ENCODE data around the gene IFNL4. TPM values are rescaled to one million over a fixed set of nuclear protein-coding genes. Genes with fewer than 3 reads are reported as not detected.
A peak's percentile ranks its signal among the peaks of the same experiment; 100 is the strongest.

IFNL4 gene
- total RNA-seq, 4 donors from 2014 or later, result not detected

GRCh38 chr19:39199025-39199424 is 49.6 kb downstream of the IFNL4 start:
- Histone ChIP-seq H3K4me1 (peaks cover 5 to 46% (median 13%) of the 10 kb centered on the region in 3 donors), H3K27ac (peak overlapping the region in 1 of 4 donors; percentile 78), H3K4me3 (peak overlapping the region; percentile 2 to 53 (median 42)), H3K9me3 (no peaks in the 10 kb centered on the region), H3K27me3 (peaks cover 10 to 98% (median 14%) of the 10 kb centered on the region in 4 donors), H3K36me3 (peaks cover 0 to 8% (median 0%) of the 10 kb centered on the region in 3 donors)
- 49 to 60% methylated on average over 5 to 8 of the region's 11 CpGs for WGBS, 2 donors
- no peak for DNase-seq
- intact Hi-C loops (cut with DNase I), result no loop called here
- TF ChIP-seq POLR2A (IDR thresholded peaks at IDR 0.05), result no peak
- TF ChIP-seq, protein P1, sequence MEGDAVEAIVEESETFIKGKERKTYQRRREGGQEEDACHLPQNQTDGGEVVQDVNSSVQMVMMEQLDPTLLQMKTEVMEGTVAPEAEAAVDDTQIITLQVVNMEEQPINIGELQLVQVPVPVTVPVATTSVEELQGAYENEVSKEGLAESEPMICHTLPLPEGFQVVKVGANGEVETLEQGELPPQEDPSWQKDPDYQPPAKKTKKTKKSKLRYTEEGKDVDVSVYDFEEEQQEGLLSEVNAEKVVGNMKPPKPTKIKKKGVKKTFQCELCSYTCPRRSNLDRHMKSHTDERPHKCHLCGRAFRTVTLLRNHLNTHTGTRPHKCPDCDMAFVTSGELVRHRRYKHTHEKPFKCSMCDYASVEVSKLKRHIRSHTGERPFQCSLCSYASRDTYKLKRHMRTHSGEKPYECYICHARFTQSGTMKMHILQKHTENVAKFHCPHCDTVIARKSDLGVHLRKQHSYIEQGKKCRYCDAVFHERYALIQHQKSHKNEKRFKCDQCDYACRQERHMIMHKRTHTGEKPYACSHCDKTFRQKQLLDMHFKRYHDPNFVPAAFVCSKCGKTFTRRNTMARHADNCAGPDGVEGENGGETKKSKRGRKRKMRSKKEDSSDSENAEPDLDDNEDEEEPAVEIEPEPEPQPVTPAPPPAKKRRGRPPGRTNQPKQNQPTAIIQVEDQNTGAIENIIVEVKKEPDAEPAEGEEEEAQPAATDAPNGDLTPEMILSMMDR (IDR thresholded peaks at IDR 0.05), result no peak

- no peak for DNase-seq
- WGBS, 2 donors, result 33 to 40% methylated on average over 4 to 5 of the region's 5 CpGs
- H3K4me3 ChIP-seq, result peak overlapping the region; percentile 40 to 55 (median 48)
- intact Hi-C loops (cut with DNase I), result no loop called here
- peaks cover 0 to 8% (median 0%) of the 10 kb centered on the region in 3 donors for H3K36me3 ChIP-seq
- H3K27ac ChIP-seq, result peak overlapping the region in 3 of 4 donors; percentile 72 to 80 (median 78)
- H3K27me3 ChIP-seq, result peaks cover 3 to 86% (median 7%) of the 10 kb centered on the region in 4 donors
- no peak for TF ChIP-seq POLR2A (IDR thresholded peaks at IDR 0.05)
- TF ChIP-seq, protein P1 (IDR thresholded peaks at IDR 0.05), result peak in 1 of 6 experiments; percentile 4
- H3K4me1 ChIP-seq, result peaks cover 5 to 55% (median 13%) of the 10 kb centered on the region in 3 donors
- no peaks in the 10 kb centered on the region for H3K9me3 ChIP-seq
Measured at GRCh38 chr19:39197808-39198207, 50.8 kb downstream of the IFNL4 start.

GRCh38 chr19:39196860-39197562 is 51.6 kb downstream of the IFNL4 start, which contains the start of gene NCCRP1:
Gene NCCRP1 (plus strand): TSS chr19:39196964. CDS start chr19:39196983, 19 bp downstream.
- Histone ChIP-seq H3K4me3 (peak within 1 kb of the TSS; percentile 40 to 55 (median 48)), H3K27me3 (peaks cover 0 to 78% (median 7%) of the 10 kb centered on the region in 4 donors), H3K36me3 (peaks cover 0 to 8% (median 0%) of the 10 kb centered on the region in 3 donors), H3K27ac (peak within 1 kb of the TSS; percentile 34 to 80 (median 75)), H3K4me1 (peaks cover 5 to 58% (median 13%) of the 10 kb centered on the region in 3 donors), H3K9me3 (no peaks in the 10 kb centered on the region)
- intact Hi-C loops (cut with DNase I), result no loop called here
- DNase-seq, result no peak
- WGBS, 2 donors, result 5 to 6% methylated on average over 9 to 10 of the region's 51 CpGs
- TF ChIP-seq, protein P1 (IDR thresholded peaks at IDR 0.05), result no peak
- peak in 1 of 4 donors; percentile 10 for TF ChIP-seq POLR2A (IDR thresholded peaks at IDR 0.05)

GRCh38 chr19:39196320-39196719 is 52.3 kb downstream of the IFNL4 start:
- H3K9me3 ChIP-seq, result no peaks in the 10 kb centered on the region
- WGBS, 2 donors, result 41% methylated on average over 3 of the region's 7 CpGs; no CpG with 5 or more reads in 1 of the 2 donors
- peaks cover 0 to 8% (median 0%) of the 10 kb centered on the region in 3 donors for H3K36me3 ChIP-seq
- H3K4me3 ChIP-seq, result peak overlapping the region in 2 of 4 donors; percentile 40 to 53
- peaks cover 0 to 71% (median 7%) of the 10 kb centered on the region in 4 donors for H3K27me3 ChIP-seq
- DNase-seq, result no peak
- peaks cover 5 to 58% (median 13%) of the 10 kb centered on the region in 3 donors for H3K4me1 ChIP-seq
- H3K27ac ChIP-seq, result peak overlapping the region; percentile 34 to 80 (median 75)
- intact Hi-C loops (cut with DNase I), result no loop called here
- TF ChIP-seq, protein P1 (IDR thresholded peaks at IDR 0.05), result no peak
- no peak for TF ChIP-seq POLR2A (IDR thresholded peaks at IDR 0.05)

Other genes starting within 250 kb of the IFNL4 start
- 10 to 100 TPM in 2 of 4 donors, 1 to 10 TPM in 2; 5.7 to 14.0 (median 8.3) TPM for gene FBXO27, start 216.3 kb downstream of the IFNL4 start, total RNA-seq
- gene ACP7, start 164.5 kb downstream of the IFNL4 start, total RNA-seq, result under 1 TPM in 3 of 4 donors, not detected in 1; 0.19 to 0.57 (median 0.40) TPM
- 10 to 100 TPM; 12.2 to 40.1 (median 18.3) TPM for gene PAK4, start 123.1 kb downstream of the IFNL4 start, total RNA-seq
- 100 to 1,000 TPM; 208 to 737 (median 262) TPM for gene NCCRP1, start 51.9 kb downstream of the IFNL4 start, total RNA-seq
- not detected for gene SYCN, start 44.6 kb downstream of the IFNL4 start, total RNA-seq
- gene IFNL3, start 3.9 kb downstream of the IFNL4 start, total RNA-seq, result not detected
- gene IFNL2, start 19.5 kb upstream of the IFNL4 start, total RNA-seq, result not detected
- gene IFNL1, start 47.6 kb upstream of the IFNL4 start, total RNA-seq, result not detected
- gene LRFN1, start 72.0 kb upstream of the IFNL4 start, total RNA-seq, result 1 to 10 TPM in 1 of 4 donors, under 1 TPM in 3; 0.35 to 1.3 (median 0.67) TPM
- 10 to 100 TPM in 1 of 4 donors, 1 to 10 TPM in 3; 1.9 to 15.8 (median 4.5) TPM for gene GMFG, start 87.2 kb upstream of the IFNL4 start, total RNA-seq
- gene SAMD4B, start 93.6 kb upstream of the IFNL4 start, total RNA-seq, result 100 to 1,000 TPM in 1 of 4 donors, 10 to 100 TPM in 3; 49.1 to 131 (median 75.2) TPM
- gene PAF1, start 142.2 kb upstream of the IFNL4 start, total RNA-seq, result 10 to 100 TPM; 35.4 to 53.6 (median 38.1) TPM
- gene MED29, start 142.5 kb upstream of the IFNL4 start, total RNA-seq, result 10 to 100 TPM; 11.8 to 20.1 (median 16.5) TPM
- gene ZFP36, start 158.0 kb upstream of the IFNL4 start, total RNA-seq, result 100 to 1,000 TPM in 3 of 4 donors, 10 to 100 TPM in 1; 72.1 to 230 (median 121) TPM
- 1 to 10 TPM; 4.8 to 9.3 (median 7.6) TPM for gene PLEKHG2, start 163.8 kb upstream of the IFNL4 start, total RNA-seq
- gene RPS16, start 187.1 kb upstream of the IFNL4 start, total RNA-seq, result 1,000 to 10,000 TPM in 3 of 4 donors, 100 to 1,000 TPM in 1; 509 to 2,477 (median 1,257) TPM
- gene SUPT5H, start 196.7 kb upstream of the IFNL4 start, total RNA-seq, result 10 to 100 TPM; 39.5 to 80.3 (median 67.7) TPM
- gene TIMM50, start 232.0 kb upstream of the IFNL4 start, total RNA-seq, result 10 to 100 TPM; 34.0 to 63.2 (median 51.5) TPM